DOHH2 (cell line): ENCODE data around the gene SMAD5.

Source experiments
- H3F3A ChIP-seq: fragments of 200-600 bp; sonication (generic), shearing (Covaris generic); 2 replicates; pipeline ENCODE4 v1.6.0; 2016; ENCODE audit warnings: antibody characterized with exemption, mild to moderate bottlenecking; ENCODE audit not compliant: control insufficient read depth, insufficient read depth
- H3K27ac ChIP-seq: fragments of 200-600 bp; sonication (generic); 2 replicates; pipeline ENCODE4 v1.5.1; 2014; ENCODE audit warnings: low read depth, mild to moderate bottlenecking, low read length, moderate library complexity
- H3K27me3 ChIP-seq: fragments of 200-600 bp; sonication (generic); 2 replicates; pipeline ENCODE4 v1.6.1; 2014; ENCODE audit warnings: mild to moderate bottlenecking, low read length, mixed read lengths; ENCODE audit not compliant: control insufficient read depth
- H3K36me3 ChIP-seq: fragments of 200-600 bp; sonication (generic); 2 replicates; pipeline ENCODE4 v1.6.1; 2014; ENCODE audit warnings: mild to moderate bottlenecking, low read length, moderate library complexity, mixed read lengths; ENCODE audit not compliant: control insufficient read depth
- H3K4me1 ChIP-seq: fragments of 200-600 bp; sonication (generic); 2 replicates; pipeline ENCODE4 v1.6.1; 2014; ENCODE audit warnings: mild to moderate bottlenecking, low read length, mixed read lengths; ENCODE audit not compliant: control insufficient read depth
- H3K4me2 ChIP-seq: fragments of 200-600 bp; sonication (generic); 2 replicates; pipeline ENCODE4 v1.6.0; 2014; ENCODE audit warnings: mild to moderate bottlenecking, low read length, moderate library complexity
- H3K4me3 ChIP-seq: fragments of 200-600 bp; sonication (generic); 2 replicates; pipeline ENCODE4 v1.5.1; 2014; ENCODE audit warnings: mild to moderate bottlenecking, low read length, mixed read lengths
- H3K79me2 ChIP-seq: fragments of 200-600 bp; sonication (generic); 2 replicates; pipeline ENCODE4 v1.6.1; 2014; ENCODE audit warnings: mild to moderate bottlenecking, low read length, mixed read lengths; ENCODE audit not compliant: control insufficient read depth
- H3K9me2 ChIP-seq: fragments of 200-600 bp; sonication (generic); replicated peaks from 2 replicates; pipeline ENCODE4 v1.6.1; 2014; ENCODE audit warnings: mild to moderate bottlenecking, low read length, mixed read lengths; ENCODE audit not compliant: control insufficient read depth
- H3K9me3 ChIP-seq: fragments of 200-600 bp; sonication (generic); 2 replicates; pipeline ENCODE4 v1.6.1; 2014; ENCODE audit warnings: antibody characterized with exemption, low read length, mixed read lengths; ENCODE audit not compliant: control insufficient read depth, insufficient read depth
- H4K20me1 ChIP-seq: fragments of 200-600 bp; sonication (generic); 2 replicates; pipeline ENCODE4 v1.6.0; 2014; ENCODE audit warnings: low read depth, mild to moderate bottlenecking, antibody characterized with exemption, low read length, moderate library complexity; ENCODE audit not compliant: control insufficient read depth, insufficient read depth
- EZH2phosphoT487 ChIP-seq: fragments of 200-600 bp; sonication (generic); IDR thresholded peaks from 2 replicates; pipeline ENCODE4 v1.6.1; 2017; ENCODE audit warnings: borderline replicate concordance, mild to moderate bottlenecking, antibody characterized with exemption, low read length, moderate library complexity, mixed read lengths
- TF ChIP-seq, protein P1 (sequence below): fragments of 200-600 bp; sonication (generic); IDR thresholded peaks from one replicate; pipeline ENCODE4 v1.5.1; 2014; ENCODE audit warnings: antibody characterized with exemption, mild to moderate bottlenecking, low read depth, low read length; ENCODE audit not compliant: poor library complexity, severe bottlenecking

Gene SMAD5

DNA sequence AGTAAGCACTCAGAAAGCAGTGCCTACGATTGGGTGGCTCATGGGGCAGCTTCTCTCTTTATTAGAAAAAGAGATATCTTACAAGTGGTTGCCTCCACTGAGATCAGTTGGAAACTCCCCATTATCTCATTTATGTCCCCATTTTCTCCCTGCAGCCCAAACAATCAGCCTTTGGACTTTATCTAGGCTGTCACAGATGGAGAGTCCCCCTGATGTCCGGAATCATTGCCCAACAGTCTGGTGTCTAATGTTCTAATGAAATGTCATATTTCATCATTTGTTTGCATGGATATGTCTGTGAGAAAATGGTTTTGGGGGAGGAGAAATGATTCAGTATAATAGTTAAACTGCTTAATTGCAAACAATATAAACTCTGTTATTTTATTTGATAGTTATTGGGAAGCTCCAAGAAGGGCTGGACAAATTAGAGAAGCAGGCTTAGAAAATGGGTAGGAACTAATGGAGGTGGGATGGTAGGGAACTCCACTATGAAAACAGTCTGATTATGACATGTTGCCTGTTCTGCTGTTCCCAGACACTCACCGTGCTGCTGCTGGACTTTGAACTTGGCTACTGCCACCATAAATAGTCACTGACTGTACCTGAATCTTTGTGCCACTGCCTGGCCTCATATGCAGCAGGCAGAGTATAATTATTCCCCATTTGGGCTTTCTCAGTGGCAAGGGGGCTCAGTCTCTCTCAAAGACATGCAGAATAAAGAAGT lies 38.3 kb upstream of the SMAD5 start:
- peaks cover 7% of the 10 kb centered on the region for H3K4me1 ChIP-seq
- H3K9me3 ChIP-seq: no peaks in the 10 kb centered on the region
- H3K79me2 ChIP-seq: no peaks in the 10 kb centered on the region
- H3K4me2 ChIP-seq: no peak overlapping the region
- H3K27ac ChIP-seq: no peak overlapping the region
- H3F3A ChIP-seq: no peaks in the 10 kb centered on the region
- no peaks in the 10 kb centered on the region for H4K20me1 ChIP-seq
- no peak for TF ChIP-seq EZH2phosphoT487
- TF ChIP-seq, protein P1, sequence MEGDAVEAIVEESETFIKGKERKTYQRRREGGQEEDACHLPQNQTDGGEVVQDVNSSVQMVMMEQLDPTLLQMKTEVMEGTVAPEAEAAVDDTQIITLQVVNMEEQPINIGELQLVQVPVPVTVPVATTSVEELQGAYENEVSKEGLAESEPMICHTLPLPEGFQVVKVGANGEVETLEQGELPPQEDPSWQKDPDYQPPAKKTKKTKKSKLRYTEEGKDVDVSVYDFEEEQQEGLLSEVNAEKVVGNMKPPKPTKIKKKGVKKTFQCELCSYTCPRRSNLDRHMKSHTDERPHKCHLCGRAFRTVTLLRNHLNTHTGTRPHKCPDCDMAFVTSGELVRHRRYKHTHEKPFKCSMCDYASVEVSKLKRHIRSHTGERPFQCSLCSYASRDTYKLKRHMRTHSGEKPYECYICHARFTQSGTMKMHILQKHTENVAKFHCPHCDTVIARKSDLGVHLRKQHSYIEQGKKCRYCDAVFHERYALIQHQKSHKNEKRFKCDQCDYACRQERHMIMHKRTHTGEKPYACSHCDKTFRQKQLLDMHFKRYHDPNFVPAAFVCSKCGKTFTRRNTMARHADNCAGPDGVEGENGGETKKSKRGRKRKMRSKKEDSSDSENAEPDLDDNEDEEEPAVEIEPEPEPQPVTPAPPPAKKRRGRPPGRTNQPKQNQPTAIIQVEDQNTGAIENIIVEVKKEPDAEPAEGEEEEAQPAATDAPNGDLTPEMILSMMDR: no peak
- H3K27me3 ChIP-seq: no peaks in the 10 kb centered on the region
- no peaks in the 10 kb centered on the region for H3K36me3 ChIP-seq
- H3K4me3 ChIP-seq: no peak overlapping the region
- H3K9me2 ChIP-seq: no peaks in the 10 kb centered on the region

DNA sequence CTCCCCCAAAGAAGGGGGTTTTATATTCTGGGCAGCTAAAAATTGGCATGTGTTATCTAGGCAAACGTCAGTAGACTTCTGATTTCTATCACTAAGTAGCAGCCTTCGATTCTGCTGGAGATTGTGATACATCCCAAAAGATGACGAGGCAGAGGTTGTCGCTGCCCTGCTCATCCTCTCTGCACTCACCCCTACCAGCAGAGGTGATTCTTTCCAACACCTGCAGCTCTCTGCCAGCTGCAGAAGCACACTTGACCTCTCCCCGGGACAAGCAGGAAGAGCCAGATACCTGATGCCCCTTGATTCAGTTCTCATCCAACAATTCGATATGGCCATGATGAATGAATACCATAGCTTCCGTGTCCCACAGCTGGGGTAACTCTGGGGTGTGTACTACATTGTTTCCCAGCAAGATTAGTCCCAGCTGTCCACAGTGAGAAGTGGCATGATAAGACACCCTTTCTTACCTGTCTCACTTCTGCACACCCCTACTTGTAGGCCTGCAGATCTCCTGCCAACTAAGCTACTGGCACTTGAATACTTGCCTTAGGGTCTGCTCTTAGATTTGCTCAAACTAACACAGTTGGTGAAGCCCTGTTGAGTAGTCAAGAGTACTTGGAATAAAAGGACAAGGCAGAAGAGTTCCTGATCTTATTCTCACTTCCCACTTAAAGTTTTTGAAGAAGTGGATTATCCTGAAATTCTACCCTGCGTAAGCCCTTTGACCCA lies 37.6 kb upstream of the SMAD5 start:
- no peak overlapping the region for H3K4me2 ChIP-seq
- no peaks in the 10 kb centered on the region for H3K79me2 ChIP-seq
- no peaks in the 10 kb centered on the region for H3K36me3 ChIP-seq
- no peak overlapping the region for H3K4me3 ChIP-seq
- no peak for TF ChIP-seq EZH2phosphoT487
- TF ChIP-seq, protein P1: no peak
- H3K27ac ChIP-seq: no peak overlapping the region
- no peaks in the 10 kb centered on the region for H3K9me2 ChIP-seq
- H3F3A ChIP-seq: no peaks in the 10 kb centered on the region
- no peaks in the 10 kb centered on the region for H3K27me3 ChIP-seq
- H4K20me1 ChIP-seq: no peaks in the 10 kb centered on the region
- no peaks in the 10 kb centered on the region for H3K9me3 ChIP-seq
- H3K4me1 ChIP-seq: peaks cover 7% of the 10 kb centered on the region

DNA sequence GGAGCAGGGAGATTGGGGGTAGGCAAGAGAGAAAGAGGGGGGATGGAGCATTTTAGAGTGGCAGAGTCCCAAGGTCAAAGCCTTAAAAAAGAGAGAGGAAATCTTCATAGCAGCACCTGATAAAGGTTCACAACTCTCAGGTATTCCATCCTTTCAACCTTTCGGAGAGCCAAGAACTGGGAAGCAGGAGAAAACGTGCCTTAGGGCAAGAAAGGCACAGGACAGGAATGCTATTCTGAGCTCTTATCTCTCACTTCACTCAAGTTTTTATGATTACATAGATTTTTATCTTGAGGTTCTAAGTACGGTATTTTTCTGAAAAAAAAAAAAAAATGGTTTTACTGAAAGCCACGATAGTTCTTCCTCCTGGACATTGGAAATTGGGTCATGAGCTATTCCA lies 34.5 kb upstream of the SMAD5 start:
- Histone ChIP-seq H3F3A (no peaks in the 10 kb centered on the region), H3K9me2 (no peaks in the 10 kb centered on the region), H4K20me1 (no peaks in the 10 kb centered on the region), H3K9me3 (no peaks in the 10 kb centered on the region), H3K4me2 (no peak overlapping the region), H3K36me3 (no peaks in the 10 kb centered on the region), H3K79me2 (no peaks in the 10 kb centered on the region), H3K4me3 (no peak overlapping the region), H3K4me1 (peaks cover 7% of the 10 kb centered on the region), H3K27me3 (no peaks in the 10 kb centered on the region), H3K27ac (no peak overlapping the region)
- no peak for TF ChIP-seq EZH2phosphoT487

DNA sequence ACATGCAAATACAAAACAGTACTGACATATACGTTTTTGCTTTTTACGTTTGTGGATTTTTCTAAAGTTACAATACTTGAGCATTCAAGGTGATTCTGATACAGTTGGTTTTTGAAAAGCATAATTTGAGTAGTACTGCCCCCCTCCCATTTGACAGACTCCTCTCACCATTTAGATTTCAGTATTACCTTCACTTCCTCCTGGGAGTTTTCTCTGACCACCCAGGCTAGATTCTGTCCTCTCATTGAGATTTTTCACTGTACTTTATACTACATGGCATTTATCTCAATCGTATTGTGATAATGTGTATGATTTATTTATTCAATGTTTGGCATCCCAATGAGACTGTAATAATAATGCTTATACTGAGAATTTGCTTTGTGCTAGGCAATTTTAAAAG lies 32.8 kb upstream of the SMAD5 start:
- Histone ChIP-seq H3F3A (no peaks in the 10 kb centered on the region), H3K27me3 (no peaks in the 10 kb centered on the region), H3K36me3 (no peaks in the 10 kb centered on the region), H3K4me3 (no peak overlapping the region), H3K4me2 (no peak overlapping the region), H3K9me3 (no peaks in the 10 kb centered on the region), H3K79me2 (no peaks in the 10 kb centered on the region), H3K4me1 (peaks cover 8% of the 10 kb centered on the region), H3K27ac (no peak overlapping the region), H4K20me1 (no peaks in the 10 kb centered on the region), H3K9me2 (no peaks in the 10 kb centered on the region)
- TF ChIP-seq, protein P1: no peak
- TF ChIP-seq EZH2phosphoT487: no peak
